GM19240 (cell line): Measurements from ENCODE around the gene EPYC.
A peak's percentile ranks its signal among the peaks of the same experiment; 100 is the strongest.

Experiments
- DNase-seq: peaks from one replicate; pipeline ENCODE4 v3.0.0; 2011; ENCODE audit warnings: low spot score; ENCODE audit not compliant: insufficient read length

EPYC gene

DNA sequence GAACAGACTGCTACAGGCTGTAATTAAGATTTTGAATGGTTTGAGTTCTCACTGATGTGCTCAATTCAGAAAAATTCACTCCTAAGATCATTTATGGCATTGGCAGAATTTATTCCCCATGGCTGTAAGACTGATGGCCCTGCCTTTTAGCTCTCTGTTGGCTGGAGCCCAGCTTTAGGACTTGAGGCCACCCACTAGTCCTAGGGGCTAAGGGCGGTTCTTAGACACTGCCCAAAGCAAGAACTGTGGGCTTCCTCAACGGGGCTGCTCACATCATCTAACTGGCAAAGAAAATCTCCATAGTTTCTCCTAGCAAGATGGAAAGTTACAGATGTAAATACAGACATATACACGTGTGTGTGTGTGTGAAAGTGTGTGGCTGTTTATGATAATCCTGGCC lies 46.4 kb downstream of the EPYC start:
- no peak for DNase-seq

DNA sequence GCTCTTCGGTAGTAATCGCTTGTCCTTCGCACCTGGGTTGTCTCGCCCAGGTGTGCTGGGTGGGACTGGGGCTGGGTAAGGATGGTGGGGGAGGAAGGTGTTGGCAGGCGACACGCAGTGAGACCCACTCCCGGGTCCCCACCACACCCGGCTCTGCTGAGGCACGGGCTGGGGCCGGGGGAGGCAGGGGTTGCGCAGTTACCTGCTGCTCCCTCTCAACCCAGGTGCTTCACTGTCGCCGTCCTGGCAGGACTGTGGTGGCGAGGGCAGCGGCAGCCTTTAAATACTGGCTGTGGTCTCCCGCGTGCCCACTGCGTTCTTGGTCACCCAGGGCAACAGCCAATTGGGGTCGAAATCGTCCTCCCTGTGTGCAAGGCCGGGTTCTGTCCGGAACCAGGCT lies 49.9 kb downstream of the EPYC start, which contains the start of gene CCER1:
CCER1 (minus strand) TSS at position 256 of the 400 bp plus-strand sequence. CDS start 434 bp downstream, outside the sequence.
- DNase-seq = no peak

DNA sequence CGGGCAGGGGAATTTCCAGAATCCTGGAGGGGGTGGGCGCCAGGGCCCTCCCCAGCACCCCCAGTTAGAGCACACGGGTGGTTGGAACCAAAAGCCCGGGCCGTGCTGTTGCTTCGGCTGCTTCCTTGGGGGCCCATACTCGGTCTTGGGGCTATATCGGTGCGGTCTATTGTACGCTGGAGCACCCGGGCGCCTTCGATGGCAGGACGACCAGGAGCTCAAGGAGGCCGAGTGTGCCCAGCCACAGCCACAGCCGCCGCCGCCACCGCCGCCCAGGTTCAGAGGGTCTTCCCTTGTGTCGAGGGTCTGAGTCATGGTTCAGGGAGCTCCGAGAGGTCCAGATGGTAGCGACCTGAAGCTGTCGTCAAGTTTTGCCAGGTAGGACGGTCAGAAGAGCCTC lies 50.3 kb downstream of the EPYC start:
- no peak for DNase-seq

DNA sequence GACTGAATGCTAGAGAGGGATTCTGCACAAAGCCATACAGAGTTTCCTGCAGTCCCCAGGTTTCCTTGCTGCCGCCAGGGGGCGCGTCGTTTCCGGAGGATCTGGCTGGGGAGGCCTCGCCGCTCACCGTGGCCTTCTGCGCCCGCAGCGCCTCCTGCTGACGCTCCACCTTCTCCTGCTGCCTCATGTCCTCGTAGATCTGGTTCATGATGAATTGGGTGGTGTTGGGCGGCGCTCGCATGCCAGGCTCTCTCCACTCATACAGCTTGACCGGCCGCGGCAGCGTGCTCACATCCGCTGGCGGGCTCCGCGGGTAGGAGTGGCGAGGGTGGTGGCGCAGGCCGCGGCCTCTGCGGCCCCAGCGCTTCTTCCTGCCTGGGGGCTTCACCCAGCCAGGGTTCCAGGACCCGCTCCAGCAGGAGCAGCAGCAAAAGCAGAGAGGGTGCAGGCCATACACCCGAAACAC lies 50.8 kb downstream of the EPYC start:
- no peak for DNase-seq

GRCh38 chr12:90951432-90952105 lies 53.2 kb downstream of the EPYC start:
- no peak for DNase-seq

DNA sequence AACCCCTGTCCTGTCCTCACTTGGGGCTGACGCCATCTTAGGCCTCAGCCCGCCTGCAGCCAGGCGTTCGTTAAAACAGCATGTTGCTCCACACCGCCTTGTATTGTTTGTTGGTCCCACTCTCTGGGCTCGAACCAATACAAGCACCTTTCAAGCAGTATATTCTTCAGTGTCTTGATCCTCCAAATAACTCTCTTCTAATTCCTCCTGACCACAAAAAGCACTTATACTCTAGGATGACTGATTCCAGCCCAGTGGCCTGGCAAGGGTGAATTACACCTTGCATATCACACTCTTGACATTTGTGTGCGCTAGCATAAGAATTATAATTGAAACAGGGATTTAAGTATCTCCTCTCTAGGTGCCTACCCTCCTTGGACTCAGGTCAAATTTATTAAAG lies 56.9 kb downstream of the EPYC start:
- DNase-seq = no peak

GRCh38 chr12:90945070-90945649 lies 59.6 kb downstream of the EPYC start:
- no peak for DNase-seq

DNA sequence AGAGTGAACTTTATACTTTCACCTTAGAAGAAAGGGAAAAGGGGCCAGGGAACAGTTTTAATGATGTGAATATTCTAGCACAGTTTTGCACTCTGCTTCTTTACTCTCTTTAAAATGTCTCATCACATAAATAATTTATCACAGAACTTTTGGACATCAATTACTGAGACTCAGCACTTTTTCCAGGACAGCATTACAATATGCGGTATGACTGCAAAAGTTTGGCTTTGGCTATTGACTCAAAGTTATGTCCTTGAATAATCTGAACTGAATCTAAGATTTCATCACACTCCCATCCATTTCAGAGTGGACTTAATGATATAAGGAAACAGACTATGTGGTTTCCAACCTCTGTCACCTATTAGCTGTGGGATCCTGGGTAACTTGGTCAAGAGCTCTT lies 61.5 kb downstream of the EPYC start:
- DNase-seq = no peak

DNA sequence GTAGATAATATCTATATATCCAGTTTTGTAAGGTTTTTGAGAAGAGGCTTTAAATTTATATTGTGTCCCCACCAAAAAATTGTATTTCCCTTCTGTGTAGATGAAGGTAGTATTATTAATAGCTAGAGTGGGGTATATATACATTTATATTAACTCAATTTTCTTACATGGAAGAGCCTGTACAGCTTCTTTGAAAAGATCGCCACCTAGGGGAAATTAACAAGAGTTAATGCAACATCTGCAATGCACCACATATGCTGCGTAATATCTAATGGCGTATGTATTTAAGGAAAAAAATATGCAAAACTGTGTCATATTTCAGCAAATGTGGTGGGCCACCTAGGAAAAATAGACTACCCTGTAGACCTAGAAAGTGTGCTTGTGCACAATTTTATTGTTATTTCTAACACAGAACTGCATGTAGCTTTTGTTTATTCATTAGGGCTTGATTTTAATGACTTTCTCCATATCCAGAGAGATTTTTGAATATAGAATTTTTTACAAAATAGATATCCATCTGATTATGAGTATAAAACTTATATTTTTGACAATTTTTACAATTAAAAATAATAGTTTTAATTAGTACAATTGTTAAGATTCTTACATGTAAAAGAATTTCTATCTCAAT lies 63.8 kb downstream of the EPYC start:
- DNase-seq = peak; percentile 2

GRCh38 chr12:90939382-90939781 lies 65.4 kb downstream of the EPYC start:
- DNase-seq = no peak

- DNase-seq = no peak
These were observed 66.3 kb downstream of the EPYC start for GRCh38 chr12:90938451-90938850.

DNA sequence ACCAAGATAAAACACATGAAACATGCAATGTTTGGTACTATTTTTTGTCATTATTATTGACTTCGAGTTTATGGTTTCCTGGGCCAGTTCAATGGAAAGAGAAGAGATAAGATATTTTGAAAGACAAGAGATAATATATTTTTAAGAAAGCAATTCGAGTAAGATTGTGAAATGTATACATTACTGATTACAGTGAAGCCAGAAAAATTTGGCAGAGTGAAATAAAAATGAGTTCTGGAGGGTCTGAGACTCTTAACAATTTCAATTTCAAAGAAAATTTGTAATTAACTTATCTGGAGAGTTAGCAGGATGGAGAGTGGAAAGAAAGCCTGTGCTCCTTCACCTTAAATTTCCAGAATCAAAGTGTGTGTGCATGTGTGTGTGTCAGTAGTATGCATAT lies 67.1 kb downstream of the EPYC start:
- no peak for DNase-seq

- DNase-seq = no peak
These were observed 68.4 kb downstream of the EPYC start for GRCh38 chr12:90936230-90937005.

DNA sequence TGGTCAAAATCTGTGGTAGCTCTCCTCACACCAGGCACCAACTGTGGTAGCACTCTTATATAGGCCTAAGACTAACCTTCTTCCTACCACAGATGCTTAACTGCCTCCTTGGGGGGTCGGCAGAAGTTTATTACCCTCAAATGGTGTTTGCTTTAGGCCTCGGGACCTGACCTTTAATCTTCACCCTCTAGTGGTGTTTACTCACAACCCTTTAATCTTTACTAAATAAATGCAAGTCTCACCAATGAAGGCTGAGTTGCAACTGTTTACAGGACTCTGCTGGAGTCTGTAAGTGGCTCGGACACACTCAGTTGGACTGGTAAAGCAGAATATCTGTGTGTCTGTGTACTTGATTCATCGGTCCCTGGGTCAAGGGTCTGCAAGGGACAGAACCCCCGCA lies 79.2 kb downstream of the EPYC start:
- DNase-seq = no peak

- no peak for DNase-seq
These were observed 80.4 kb downstream of the EPYC start for GRCh38 chr12:90924406-90924805.

- no peak for DNase-seq
These were observed 82.6 kb downstream of the EPYC start for GRCh38 chr12:90922145-90922627.

DNA sequence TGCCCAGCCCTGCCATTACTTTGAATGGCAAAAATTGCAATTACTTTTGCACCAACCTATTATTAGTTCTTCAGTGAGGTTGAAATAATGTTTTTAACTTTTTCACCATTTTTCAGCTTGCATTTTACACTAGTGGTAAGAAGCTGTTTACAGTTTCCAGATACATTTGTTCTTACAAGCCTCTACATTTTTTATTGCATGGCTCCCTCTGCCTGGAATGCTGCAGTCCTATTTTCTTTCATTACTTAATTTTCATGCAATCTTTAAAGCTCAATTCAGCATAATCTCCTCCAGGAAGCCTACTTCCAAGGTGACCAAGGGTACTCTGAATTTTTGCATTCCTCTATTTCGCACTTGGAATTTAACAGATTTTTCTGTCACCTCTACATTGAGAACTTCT lies 83.2 kb downstream of the EPYC start:
- DNase-seq = no peak

DNA sequence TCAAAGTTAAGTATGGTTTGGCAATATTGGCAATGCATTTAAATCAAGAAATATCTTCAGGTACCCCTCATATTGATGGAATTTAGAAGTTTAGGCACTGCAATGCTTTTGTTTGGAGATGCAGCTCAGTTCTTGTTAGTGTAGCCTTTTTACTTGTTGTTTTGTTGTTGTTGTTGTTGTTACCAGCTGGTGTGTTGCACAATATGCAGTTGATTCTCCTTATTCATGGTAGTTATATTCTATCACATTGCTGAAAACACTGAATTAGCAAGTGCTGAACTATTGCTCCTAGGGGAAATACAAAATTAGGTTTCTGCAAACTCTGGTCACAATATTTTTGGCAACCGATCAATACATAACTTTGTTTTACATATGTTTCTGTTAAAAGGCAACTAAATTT lies 84.5 kb downstream of the EPYC start:
- no peak for DNase-seq

DNA sequence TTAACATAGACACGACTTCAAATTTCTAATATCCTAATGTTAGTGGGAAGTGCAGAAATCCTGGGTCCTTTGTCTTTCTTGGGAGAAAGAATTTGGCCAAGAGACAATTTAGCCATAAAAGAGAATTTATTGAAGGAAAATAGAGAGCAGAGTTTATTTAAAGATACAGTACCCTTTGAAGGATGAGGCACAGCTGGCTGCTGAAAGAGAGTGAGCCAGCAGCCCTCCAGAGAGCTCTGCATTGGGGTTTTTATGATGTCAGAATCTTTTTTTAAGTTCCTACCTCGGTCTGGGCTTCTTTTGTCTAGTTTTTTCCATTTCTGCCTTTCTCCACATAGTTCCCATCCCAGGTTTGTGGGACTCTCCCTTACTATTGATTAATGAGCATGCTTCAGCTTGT lies 87.3 kb downstream of the EPYC start:
- DNase-seq = no peak

DNA sequence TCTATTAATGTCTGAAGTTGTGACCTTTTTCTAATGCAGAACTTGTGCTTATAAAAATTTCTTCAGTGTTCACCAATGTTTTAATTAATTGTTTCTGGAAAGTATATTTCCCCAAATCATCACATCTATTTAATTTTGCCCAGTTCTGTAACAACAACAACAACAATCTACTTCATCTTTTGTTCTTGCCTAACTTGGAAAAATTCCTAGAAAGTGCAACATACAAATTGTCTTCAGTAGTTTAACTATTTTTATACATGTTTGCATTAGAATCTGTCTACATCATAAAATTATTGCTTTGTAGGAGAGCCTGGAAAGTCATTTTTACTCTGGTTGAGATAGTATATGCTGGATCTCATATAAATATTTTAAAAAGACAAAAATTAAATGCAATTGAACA lies 88.3 kb downstream of the EPYC start:
- no peak for DNase-seq

- no peak for DNase-seq
These were observed 89.4 kb downstream of the EPYC start for GRCh38 chr12:90915353-90915752.
